Mucosa of descending colon (tissue), 3 donors: ENCODE data around the gene PIK3CD. TPM values are rescaled to one million over a fixed set of nuclear protein-coding genes. Genes with fewer than 3 reads are reported as not detected.

Source experiments
- ATAC-seq: fragments of 200-7000 bp; cut with Tn5 transposase; one replicate; pipeline ENCODE4 v1.9.1; 2020; ENCODE audit warnings: mild to moderate bottlenecking, moderate library complexity
- DNase-seq, 3 donors: peaks; one replicate each; pipeline ENCODE4 v3.0.0-alpha.2; 2020
- H3K36me3 ChIP-seq: fragments of 200-600 bp; one replicate; pipeline ENCODE4 v1.8.0; 2021; ENCODE audit warnings: low read depth, mild to moderate bottlenecking
- H3K4me1 ChIP-seq: fragments of 200-600 bp; one replicate; pipeline ENCODE4 v1.8.0; 2021; ENCODE audit warnings: low read depth, mild to moderate bottlenecking
- H3K4me3 ChIP-seq: fragments of 200-600 bp; one replicate; pipeline ENCODE4 v1.8.0; 2021; ENCODE audit warnings: mild to moderate bottlenecking
- H3K9me3 ChIP-seq: fragments of 200-600 bp; one replicate; pipeline ENCODE4 v1.8.0; 2021; ENCODE audit warnings: mild to moderate bottlenecking
- intact Hi-C, 2 donors: fragments of 100-400 bp; cut with DNase I in 1 of 2; cut with micrococcal nuclease in 1 of 2; formaldehyde crosslinking; loops; one replicate each; pipeline versions ENCODE4 v1.11.0 to v1.11.1; 2022; cut with DNase I, micrococcal nuclease
- total RNA-seq, 3 donors: library from RNA; stranded (reverse); fragmentation: NEBNext Ultra II Directional in 2 of 3; extraction: Animal tissue kit (Norgen Biotek cat#: 25700) in 2 of 3; gene quantifications; one replicate each; pipeline versions ENCODE4 v1.2.1 to v1.2.4, GENCODE V29; 2021 to 2023
- TF ChIP-seq, protein P1 (sequence below): fragments of 200-600 bp; IDR thresholded peaks from one replicate; pipeline ENCODE4 v1.8.0; 2022; ENCODE audit warnings: antibody characterized with exemption, mild to moderate bottlenecking
- donor health status: DM: no; HTN: no; CAD: no; lungs with moderate emphysema.
- donor health status: DM: no; HTN: no; CAD: no.
- donor health status: DM: no; HTN: yes; CAD: no.

The PIK3CD gene
- total RNA-seq, 3 donors from 2014 or later = 4.6 to 11.7 (median 4.8) TPM

GRCh38 chr1:9612871-9613624 lies 38.5 kb upstream of the PIK3CD start:
- DNase-seq (peak in 1 of 3 donors; percentile 44), ATAC-seq (no peak)
- intact Hi-C loops = no loop called here
- TF ChIP-seq, protein P1, sequence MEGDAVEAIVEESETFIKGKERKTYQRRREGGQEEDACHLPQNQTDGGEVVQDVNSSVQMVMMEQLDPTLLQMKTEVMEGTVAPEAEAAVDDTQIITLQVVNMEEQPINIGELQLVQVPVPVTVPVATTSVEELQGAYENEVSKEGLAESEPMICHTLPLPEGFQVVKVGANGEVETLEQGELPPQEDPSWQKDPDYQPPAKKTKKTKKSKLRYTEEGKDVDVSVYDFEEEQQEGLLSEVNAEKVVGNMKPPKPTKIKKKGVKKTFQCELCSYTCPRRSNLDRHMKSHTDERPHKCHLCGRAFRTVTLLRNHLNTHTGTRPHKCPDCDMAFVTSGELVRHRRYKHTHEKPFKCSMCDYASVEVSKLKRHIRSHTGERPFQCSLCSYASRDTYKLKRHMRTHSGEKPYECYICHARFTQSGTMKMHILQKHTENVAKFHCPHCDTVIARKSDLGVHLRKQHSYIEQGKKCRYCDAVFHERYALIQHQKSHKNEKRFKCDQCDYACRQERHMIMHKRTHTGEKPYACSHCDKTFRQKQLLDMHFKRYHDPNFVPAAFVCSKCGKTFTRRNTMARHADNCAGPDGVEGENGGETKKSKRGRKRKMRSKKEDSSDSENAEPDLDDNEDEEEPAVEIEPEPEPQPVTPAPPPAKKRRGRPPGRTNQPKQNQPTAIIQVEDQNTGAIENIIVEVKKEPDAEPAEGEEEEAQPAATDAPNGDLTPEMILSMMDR = no peak
- no peaks in the 10 kb centered on the region for H3K9me3 ChIP-seq
- H3K4me3 ChIP-seq = no peak overlapping the region
- no peaks in the 10 kb centered on the region for H3K36me3 ChIP-seq
- peaks cover 2% of the 10 kb centered on the region for H3K4me1 ChIP-seq

DNA sequence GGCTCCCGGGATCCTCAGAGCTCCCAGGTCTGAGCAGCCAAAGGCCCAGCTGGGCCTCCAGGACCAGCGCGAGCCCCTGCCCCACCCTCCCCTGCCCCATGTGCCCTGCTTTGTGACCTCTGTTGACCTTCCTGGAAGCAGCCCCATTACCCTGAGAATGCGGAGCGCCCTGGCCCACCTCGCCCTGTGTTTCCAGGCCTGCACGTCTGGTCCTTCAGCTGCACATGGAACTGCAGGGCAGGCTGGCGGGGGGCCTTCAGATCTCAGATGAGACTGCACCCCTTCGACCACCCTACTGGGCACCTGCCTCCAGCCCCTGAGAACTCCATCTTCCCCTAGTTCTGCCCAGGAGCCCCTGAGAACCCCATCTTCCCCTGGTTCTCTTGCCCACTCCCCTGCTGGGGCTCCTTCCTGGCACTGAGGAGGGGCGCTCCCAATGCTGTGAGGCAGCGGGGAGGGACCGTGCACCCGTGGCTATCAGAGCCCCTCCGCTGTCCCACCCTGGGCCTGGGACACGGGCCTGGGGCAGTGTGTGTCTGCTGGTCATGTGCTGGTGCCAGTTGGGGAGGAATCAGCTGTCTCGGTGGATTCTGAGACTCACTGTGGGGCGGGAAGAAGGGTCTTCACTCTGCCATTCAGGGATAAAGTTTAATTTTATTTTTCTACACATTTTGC lies 37.8 kb upstream of the PIK3CD start:
- no peaks in the 10 kb centered on the region for H3K9me3 ChIP-seq
- DNase-seq = no peak
- no peaks in the 10 kb centered on the region for H3K36me3 ChIP-seq
- intact Hi-C loops = no loop called here
- no peak for ATAC-seq
- no peak overlapping the region for H3K4me3 ChIP-seq
- TF ChIP-seq, protein P1 = no peak
- H3K4me1 ChIP-seq = peaks cover 2% of the 10 kb centered on the region

- intact Hi-C loops = no loop called here
- ATAC-seq = peak; percentile 71
- Histone ChIP-seq H3K36me3 (no peaks in the 10 kb centered on the region), H3K4me1 (peaks cover 2% of the 10 kb centered on the region), H3K4me3 (no peak overlapping the region), H3K9me3 (no peaks in the 10 kb centered on the region)
- DNase-seq = peak in 2 of 3 donors; percentile 58 to 60
- TF ChIP-seq, protein P1 = peak; percentile 57
These were observed 36.0 kb upstream of the PIK3CD start for GRCh38 chr1:9615316-9616063.

DNA sequence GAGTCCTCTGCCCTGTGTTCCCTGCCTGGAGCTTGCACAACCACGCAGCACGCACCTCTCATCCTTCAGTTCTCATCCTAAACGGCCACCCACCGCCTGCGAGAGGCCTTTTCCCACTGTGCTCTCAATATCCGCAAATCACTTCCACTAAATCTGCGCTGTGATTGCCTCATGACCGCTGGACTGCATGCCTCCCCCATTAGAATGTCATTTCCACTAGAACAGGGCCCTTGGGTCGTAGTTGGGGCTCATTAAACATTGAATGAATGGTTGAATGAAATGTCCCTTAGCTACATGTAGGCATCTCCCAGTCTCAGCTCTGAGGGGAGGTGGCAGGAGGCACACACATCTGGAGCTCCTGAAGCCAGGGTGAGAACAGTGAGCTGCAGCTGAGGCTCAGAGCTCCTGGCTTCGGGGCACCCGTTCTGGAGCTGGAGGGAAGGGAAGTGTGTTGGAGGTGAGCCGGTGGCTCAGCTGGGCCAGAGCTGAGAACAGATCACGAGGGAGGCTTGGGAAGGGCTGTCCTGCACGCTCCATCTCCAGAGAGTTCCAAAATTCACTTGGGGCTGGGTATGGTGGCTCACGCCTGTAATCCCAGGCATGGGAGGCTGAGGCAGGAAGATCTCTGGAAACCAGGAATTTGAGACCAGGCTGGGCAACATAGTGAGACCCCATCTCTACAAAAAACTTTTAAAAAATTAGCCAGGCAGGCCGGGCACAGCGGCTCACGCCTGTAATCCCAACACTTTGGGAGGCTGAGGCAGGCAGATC lies 32.4 kb upstream of the PIK3CD start:
- DNase-seq = no peak
- intact Hi-C loops = no loop called here
- Histone ChIP-seq H3K4me1 (peaks cover 2% of the 10 kb centered on the region), H3K4me3 (no peak overlapping the region), H3K36me3 (no peaks in the 10 kb centered on the region), H3K9me3 (no peaks in the 10 kb centered on the region)
- TF ChIP-seq, protein P1 = no peak
- ATAC-seq = no peak

GRCh38 chr1:9621032-9621431 lies 30.5 kb upstream of the PIK3CD start:
- intact Hi-C loops = no loop called here
- ATAC-seq = no peak
- TF ChIP-seq, protein P1 = no peak
- no peaks in the 10 kb centered on the region for H3K36me3 ChIP-seq
- H3K4me1 ChIP-seq = no peaks in the 10 kb centered on the region
- DNase-seq = no peak
- H3K4me3 ChIP-seq = no peak overlapping the region
- no peaks in the 10 kb centered on the region for H3K9me3 ChIP-seq
